PFSK-1 (cell line): Measurements from ENCODE around the gene SEPTIN10.

Source experiments
- FOXP2 ChIP-seq: optimal IDR thresholded peaks from 2 replicates; pipeline ENCODE3; 2011; ENCODE audit warnings: borderline replicate concordance, control low read depth, inconsistent platforms; ENCODE audit not compliant: insufficient read depth; ENCODE audit errors: extremely low read length, extremely low read depth
- POLR2AphosphoS5 ChIP-seq: IDR thresholded peaks from 2 replicates; pipeline ENCODE4 v1.6.1; 2012; ENCODE audit warnings: low read depth, mild to moderate bottlenecking, control low read depth, low read length, moderate library complexity
- SIN3A ChIP-seq: IDR thresholded peaks from 2 replicates; pipeline ENCODE4 v1.6.1; 2012; ENCODE audit warnings: mild to moderate bottlenecking, low read length, moderate library complexity, borderline replicate concordance; ENCODE audit not compliant: insufficient read depth
- TAF1 ChIP-seq: IDR thresholded peaks from 2 replicates; pipeline ENCODE4 v1.6.1; 2012; ENCODE audit warnings: low read length, control low read depth, borderline replicate concordance; ENCODE audit not compliant: insufficient read depth
- TF ChIP-seq, protein P1 (sequence below), 2 experiments: IDR thresholded peaks; 2 replicates each; pipeline versions ENCODE4 v1.6.1 to v1.8.0; 2011 to 2012; ENCODE audit warnings: low read depth in 2 of 2, low read length in 2 of 2, control low read depth in 1 of 2, inconsistent platforms in 1 of 2, mild to moderate bottlenecking in 1 of 2, moderate library complexity in 1 of 2; ENCODE audit not compliant: insufficient read depth in 1 of 2

Gene SEPTIN10

DNA sequence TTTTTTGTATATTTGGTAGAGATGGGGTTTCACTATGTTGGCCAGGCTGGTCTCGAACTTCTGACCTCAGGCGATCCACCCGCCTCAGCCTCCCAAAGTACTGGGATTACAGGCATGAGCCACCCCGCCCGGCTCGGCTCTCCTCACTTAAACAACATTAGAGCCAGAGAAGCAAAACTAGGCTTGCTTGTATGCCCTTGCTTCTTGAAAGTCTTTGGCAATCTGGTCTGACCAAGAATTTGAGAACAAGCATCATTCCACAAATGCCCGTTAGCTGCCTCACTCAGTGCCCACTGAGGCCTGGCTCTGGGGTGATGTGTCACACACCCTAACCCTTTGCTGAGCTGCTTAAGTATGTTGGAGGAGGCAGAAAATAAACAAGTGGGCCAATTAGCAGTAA, 33.9 kb upstream of the SEPTIN10 start:
- TF ChIP-seq SIN3A (no peak), FOXP2 (no peak), TAF1 (no peak)
- TF ChIP-seq, protein P1, sequence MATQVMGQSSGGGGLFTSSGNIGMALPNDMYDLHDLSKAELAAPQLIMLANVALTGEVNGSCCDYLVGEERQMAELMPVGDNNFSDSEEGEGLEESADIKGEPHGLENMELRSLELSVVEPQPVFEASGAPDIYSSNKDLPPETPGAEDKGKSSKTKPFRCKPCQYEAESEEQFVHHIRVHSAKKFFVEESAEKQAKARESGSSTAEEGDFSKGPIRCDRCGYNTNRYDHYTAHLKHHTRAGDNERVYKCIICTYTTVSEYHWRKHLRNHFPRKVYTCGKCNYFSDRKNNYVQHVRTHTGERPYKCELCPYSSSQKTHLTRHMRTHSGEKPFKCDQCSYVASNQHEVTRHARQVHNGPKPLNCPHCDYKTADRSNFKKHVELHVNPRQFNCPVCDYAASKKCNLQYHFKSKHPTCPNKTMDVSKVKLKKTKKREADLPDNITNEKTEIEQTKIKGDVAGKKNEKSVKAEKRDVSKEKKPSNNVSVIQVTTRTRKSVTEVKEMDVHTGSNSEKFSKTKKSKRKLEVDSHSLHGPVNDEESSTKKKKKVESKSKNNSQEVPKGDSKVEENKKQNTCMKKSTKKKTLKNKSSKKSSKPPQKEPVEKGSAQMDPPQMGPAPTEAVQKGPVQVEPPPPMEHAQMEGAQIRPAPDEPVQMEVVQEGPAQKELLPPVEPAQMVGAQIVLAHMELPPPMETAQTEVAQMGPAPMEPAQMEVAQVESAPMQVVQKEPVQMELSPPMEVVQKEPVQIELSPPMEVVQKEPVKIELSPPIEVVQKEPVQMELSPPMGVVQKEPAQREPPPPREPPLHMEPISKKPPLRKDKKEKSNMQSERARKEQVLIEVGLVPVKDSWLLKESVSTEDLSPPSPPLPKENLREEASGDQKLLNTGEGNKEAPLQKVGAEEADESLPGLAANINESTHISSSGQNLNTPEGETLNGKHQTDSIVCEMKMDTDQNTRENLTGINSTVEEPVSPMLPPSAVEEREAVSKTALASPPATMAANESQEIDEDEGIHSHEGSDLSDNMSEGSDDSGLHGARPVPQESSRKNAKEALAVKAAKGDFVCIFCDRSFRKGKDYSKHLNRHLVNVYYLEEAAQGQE (IDR thresholded peaks at IDR 0.05; ENCODE audit: insufficient read depth in 1 of 2, low read depth in 2 of 2, low read length in 2 of 2), result no peak

DNA sequence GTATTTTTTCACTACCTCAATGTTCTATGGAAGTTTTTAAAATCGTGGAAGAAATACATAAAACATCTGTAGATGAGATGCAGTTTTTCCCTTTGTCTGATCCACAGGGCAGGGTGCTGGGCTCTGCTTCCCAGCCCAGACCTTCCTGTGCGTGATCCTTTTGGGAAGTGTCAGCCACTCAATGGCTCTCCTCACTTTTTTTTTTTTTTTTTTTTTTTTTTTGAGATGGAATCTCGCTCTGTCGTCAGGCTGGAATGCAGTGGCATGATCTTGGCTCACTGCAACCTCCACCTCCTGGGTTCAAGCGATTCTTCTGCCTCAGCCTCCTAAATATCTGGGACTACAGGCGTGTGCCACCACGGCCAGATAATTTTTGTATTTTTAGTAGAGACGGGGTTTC, 33.2 kb upstream of the SEPTIN10 start:
- TF ChIP-seq SIN3A, result no peak
- no peak for TF ChIP-seq POLR2AphosphoS5
- TF ChIP-seq FOXP2, result no peak
- no peak for TF ChIP-seq TAF1
- TF ChIP-seq, protein P1 (IDR thresholded peaks at IDR 0.05; ENCODE audit: insufficient read depth in 1 of 2, low read depth in 2 of 2, low read length in 2 of 2), result no peak

DNA sequence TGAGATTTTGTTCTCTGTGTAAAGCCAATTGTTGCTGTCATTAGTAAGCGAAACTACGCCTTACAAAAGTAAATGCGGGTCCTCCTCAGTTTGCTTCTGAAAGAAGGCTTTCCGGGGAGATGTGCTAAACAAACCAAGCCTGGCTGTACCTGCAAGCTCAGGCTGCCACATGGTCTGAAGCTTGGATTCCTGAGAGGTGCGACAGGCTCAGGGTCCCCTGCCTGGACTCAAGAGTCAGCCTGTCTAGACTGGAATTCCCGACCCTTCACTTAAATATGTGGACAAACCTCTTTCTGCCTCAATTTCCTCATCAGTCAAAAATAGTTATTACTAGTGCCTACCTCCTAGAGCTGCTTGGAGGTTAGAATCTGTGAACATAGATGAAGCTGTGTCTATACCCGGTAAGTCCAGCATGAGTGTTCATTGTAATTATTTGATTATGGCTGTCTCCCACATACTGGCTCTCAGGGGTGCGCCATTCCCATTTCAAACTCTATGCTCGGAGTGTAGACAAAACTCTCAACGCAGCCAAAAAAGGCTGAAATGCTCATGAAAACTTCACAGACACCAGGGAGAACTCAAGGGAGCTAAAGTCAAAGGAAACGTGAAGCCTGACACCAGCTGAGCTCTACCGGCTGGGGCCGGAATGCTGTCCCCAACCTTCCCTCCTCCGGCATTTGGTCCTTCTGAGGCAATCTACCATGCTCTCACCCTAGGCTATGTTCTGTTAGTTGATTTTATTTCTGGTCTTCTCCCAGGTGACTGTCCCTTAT, 31.8 kb upstream of the SEPTIN10 start:
- TF ChIP-seq, protein P1 (IDR thresholded peaks at IDR 0.05; ENCODE audit: insufficient read depth in 1 of 2, low read depth in 2 of 2, low read length in 2 of 2), result no peak
- TF ChIP-seq FOXP2, result no peak
- TF ChIP-seq TAF1, result no peak
- TF ChIP-seq SIN3A, result no peak
- TF ChIP-seq POLR2AphosphoS5, result no peak

DNA sequence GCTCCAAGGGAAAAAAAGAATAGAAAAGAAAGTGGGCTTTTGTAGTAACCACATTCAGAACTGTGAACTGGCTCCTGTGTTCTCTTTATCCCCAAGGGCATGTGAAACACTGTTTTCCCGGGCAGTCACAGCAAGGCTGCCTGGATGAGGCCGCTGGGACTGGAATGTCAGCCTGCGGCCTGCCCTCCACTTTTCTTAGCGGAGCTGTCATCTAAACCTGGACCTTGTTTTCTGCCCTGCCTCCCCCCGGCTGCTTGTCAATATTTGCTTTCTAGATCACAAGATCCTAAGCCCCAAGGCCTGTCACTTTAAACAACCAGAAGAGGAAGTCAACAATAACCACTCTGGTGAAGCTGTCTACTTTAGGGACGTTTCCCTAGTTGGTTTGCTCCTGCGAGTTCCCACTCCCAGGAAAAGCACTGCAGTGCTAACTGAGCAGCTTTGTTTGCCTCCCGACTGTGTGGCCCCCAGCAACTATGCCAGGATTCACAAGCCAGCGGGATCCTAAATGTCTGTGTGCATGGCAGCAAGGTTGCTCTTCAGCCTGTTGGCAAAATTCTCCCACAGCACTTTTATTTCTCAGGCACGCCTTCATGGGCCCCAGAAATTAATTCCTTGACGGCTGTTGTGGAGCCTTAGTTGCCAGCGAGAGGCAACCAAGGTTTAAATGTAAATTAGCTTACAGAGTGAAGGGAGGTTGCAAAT, 31.0 kb upstream of the SEPTIN10 start:
- TF ChIP-seq TAF1 (no peak), POLR2AphosphoS5 (no peak), FOXP2 (no peak), SIN3A (no peak)

DNA sequence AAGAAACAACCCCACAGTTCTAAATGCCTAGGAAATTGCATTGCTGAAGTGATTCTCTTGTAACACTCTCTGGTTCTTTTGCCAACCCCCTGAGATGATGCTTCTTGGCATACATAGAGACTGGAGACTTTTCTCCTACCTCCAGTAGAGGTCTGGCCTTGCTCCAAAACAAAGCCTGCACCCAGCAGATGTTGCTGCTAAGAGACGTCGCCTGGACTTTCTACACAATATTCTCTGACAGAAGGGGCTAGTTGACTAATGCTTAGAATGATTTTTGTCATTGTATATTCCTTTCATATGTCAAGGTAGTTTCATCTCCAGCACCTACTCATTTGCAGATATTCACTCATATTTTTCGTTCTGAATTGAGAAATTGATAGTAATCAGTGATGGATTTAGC, 25.0 kb upstream of the SEPTIN10 start:
- TF ChIP-seq SIN3A (no peak), POLR2AphosphoS5 (no peak), TAF1 (no peak), FOXP2 (no peak)
- TF ChIP-seq, protein P1 (IDR thresholded peaks at IDR 0.05; ENCODE audit: insufficient read depth in 1 of 2, low read depth in 2 of 2, low read length in 2 of 2), result no peak
